GM23338 (cell line): ENCODE data around the gene WWOX.

Source experiments
- CREB1 ChIP-seq: fragments of 250-450 bp; sonication (Bioruptor Pico); IDR thresholded peaks from 2 replicates; pipeline ENCODE4 v1.5.0; 2020; ENCODE audit warnings: low read depth, mild to moderate bottlenecking, moderate library complexity
- EZH2 ChIP-seq: fragments of 200-600 bp; sonication (generic); IDR thresholded peaks from one replicate; pipeline ENCODE4 v1.8.0; 2017; ENCODE audit warnings: antibody characterized with exemption, mild to moderate bottlenecking, low read depth; ENCODE audit not compliant: unreplicated experiment
- EZH2phosphoT487 ChIP-seq: fragments of 200-600 bp; sonication (generic); IDR thresholded peaks from one replicate; pipeline ENCODE4 v1.8.1; 2018; ENCODE audit warnings: antibody characterized with exemption; ENCODE audit not compliant: unreplicated experiment
- JUNB ChIP-seq: IDR thresholded peaks from one replicate; pipeline ENCODE4 v1.6.1; 2016; ENCODE audit warnings: antibody characterized with exemption; ENCODE audit not compliant: unreplicated experiment
- NANOG ChIP-seq: IDR thresholded peaks from 2 replicates; pipeline ENCODE4 v1.6.1; 2016; ENCODE audit warnings: antibody characterized with exemption, borderline replicate concordance
- POLR2AphosphoS5 ChIP-seq: IDR thresholded peaks from 2 replicates; pipeline ENCODE4 v1.6.1; 2016; ENCODE audit warnings: antibody characterized with exemption, low read depth
- STAT1 ChIP-seq: IDR thresholded peaks from one replicate; pipeline ENCODE4 v1.6.1; 2016; ENCODE audit warnings: antibody characterized with exemption; ENCODE audit not compliant: unreplicated experiment
- ZNF114 ChIP-seq: fragments of 250-450 bp; sonication (Bioruptor Pico); IDR thresholded peaks from 2 replicates; pipeline ENCODE4 v1.5.0; 2020; ENCODE audit warnings: mild to moderate bottlenecking, moderate library complexity
- ZNF331 ChIP-seq: fragments of 250-450 bp; sonication (Bioruptor Pico); IDR thresholded peaks from 2 replicates; pipeline ENCODE4 v1.5.0; 2020; ENCODE audit warnings: low read depth, mild to moderate bottlenecking, moderate library complexity
- TF ChIP-seq, protein P1 (sequence below), 2 experiments: fragments of 200-600 bp in 1 of 2; sonication (generic) in 1 of 2; conservative IDR thresholded peaks; 2 replicates each; pipeline versions ENCODE4 v1.5.1 to v1.6.1; 2016 to 2017; ENCODE audit warnings: antibody characterized with exemption in 2 of 2, low read depth in 2 of 2, mild to moderate bottlenecking in 2 of 2, moderate library complexity in 1 of 2
- TF ChIP-seq, protein P2 (sequence below): IDR thresholded peaks from one replicate; pipeline ENCODE4 v1.6.1; 2018; ENCODE audit warnings: antibody characterized with exemption; ENCODE audit not compliant: unreplicated experiment
- TF ChIP-seq, protein P3 (sequence below): IDR thresholded peaks from 2 replicates; pipeline ENCODE4 v1.6.1; 2016; ENCODE audit warnings: antibody characterized with exemption
- TF ChIP-seq, protein P4 (sequence below): fragments of 250-450 bp; sonication (Bioruptor Pico); IDR thresholded peaks from 2 replicates; pipeline ENCODE4 v1.5.0; 2020; ENCODE audit warnings: mild to moderate bottlenecking, moderate library complexity

DNA sequence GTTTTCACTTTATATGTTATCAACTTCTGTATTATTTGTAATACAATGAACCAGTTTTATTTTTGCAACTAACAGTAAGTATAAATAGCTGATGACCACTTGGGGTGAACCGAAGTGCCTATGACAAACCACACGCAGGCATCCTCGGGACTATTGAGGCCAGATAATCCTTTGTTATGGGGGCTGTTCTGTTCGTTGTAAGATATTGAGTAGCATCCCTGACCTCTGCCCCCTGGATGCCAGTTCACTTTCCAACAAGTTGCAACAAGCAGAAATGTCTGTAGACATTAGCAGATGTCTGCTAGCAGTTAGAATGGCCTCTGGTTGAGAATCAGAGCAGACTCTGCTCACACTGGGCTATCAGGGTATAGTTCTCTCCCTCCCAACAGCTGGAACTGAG lies 277.0 kb downstream of the WWOX start:
- TF ChIP-seq, protein P1, sequence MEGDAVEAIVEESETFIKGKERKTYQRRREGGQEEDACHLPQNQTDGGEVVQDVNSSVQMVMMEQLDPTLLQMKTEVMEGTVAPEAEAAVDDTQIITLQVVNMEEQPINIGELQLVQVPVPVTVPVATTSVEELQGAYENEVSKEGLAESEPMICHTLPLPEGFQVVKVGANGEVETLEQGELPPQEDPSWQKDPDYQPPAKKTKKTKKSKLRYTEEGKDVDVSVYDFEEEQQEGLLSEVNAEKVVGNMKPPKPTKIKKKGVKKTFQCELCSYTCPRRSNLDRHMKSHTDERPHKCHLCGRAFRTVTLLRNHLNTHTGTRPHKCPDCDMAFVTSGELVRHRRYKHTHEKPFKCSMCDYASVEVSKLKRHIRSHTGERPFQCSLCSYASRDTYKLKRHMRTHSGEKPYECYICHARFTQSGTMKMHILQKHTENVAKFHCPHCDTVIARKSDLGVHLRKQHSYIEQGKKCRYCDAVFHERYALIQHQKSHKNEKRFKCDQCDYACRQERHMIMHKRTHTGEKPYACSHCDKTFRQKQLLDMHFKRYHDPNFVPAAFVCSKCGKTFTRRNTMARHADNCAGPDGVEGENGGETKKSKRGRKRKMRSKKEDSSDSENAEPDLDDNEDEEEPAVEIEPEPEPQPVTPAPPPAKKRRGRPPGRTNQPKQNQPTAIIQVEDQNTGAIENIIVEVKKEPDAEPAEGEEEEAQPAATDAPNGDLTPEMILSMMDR (conservative IDR thresholded peaks at IDR 0.05; ENCODE audit: low read depth in 2 of 2) = no peak
- TF ChIP-seq, protein P2, sequence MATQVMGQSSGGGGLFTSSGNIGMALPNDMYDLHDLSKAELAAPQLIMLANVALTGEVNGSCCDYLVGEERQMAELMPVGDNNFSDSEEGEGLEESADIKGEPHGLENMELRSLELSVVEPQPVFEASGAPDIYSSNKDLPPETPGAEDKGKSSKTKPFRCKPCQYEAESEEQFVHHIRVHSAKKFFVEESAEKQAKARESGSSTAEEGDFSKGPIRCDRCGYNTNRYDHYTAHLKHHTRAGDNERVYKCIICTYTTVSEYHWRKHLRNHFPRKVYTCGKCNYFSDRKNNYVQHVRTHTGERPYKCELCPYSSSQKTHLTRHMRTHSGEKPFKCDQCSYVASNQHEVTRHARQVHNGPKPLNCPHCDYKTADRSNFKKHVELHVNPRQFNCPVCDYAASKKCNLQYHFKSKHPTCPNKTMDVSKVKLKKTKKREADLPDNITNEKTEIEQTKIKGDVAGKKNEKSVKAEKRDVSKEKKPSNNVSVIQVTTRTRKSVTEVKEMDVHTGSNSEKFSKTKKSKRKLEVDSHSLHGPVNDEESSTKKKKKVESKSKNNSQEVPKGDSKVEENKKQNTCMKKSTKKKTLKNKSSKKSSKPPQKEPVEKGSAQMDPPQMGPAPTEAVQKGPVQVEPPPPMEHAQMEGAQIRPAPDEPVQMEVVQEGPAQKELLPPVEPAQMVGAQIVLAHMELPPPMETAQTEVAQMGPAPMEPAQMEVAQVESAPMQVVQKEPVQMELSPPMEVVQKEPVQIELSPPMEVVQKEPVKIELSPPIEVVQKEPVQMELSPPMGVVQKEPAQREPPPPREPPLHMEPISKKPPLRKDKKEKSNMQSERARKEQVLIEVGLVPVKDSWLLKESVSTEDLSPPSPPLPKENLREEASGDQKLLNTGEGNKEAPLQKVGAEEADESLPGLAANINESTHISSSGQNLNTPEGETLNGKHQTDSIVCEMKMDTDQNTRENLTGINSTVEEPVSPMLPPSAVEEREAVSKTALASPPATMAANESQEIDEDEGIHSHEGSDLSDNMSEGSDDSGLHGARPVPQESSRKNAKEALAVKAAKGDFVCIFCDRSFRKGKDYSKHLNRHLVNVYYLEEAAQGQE = no peak
- no peak for TF ChIP-seq POLR2AphosphoS5
- TF ChIP-seq EZH2 = no peak
- TF ChIP-seq EZH2phosphoT487 = no peak
- no peak for TF ChIP-seq CREB1 (CRISPR knock-in tag)
- no peak for TF ChIP-seq JUNB
- TF ChIP-seq, protein P3, sequence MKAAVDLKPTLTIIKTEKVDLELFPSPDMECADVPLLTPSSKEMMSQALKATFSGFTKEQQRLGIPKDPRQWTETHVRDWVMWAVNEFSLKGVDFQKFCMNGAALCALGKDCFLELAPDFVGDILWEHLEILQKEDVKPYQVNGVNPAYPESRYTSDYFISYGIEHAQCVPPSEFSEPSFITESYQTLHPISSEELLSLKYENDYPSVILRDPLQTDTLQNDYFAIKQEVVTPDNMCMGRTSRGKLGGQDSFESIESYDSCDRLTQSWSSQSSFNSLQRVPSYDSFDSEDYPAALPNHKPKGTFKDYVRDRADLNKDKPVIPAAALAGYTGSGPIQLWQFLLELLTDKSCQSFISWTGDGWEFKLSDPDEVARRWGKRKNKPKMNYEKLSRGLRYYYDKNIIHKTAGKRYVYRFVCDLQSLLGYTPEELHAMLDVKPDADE = no peak
- no peak for TF ChIP-seq ZNF331 (CRISPR knock-in tag)
- TF ChIP-seq, protein P4, sequence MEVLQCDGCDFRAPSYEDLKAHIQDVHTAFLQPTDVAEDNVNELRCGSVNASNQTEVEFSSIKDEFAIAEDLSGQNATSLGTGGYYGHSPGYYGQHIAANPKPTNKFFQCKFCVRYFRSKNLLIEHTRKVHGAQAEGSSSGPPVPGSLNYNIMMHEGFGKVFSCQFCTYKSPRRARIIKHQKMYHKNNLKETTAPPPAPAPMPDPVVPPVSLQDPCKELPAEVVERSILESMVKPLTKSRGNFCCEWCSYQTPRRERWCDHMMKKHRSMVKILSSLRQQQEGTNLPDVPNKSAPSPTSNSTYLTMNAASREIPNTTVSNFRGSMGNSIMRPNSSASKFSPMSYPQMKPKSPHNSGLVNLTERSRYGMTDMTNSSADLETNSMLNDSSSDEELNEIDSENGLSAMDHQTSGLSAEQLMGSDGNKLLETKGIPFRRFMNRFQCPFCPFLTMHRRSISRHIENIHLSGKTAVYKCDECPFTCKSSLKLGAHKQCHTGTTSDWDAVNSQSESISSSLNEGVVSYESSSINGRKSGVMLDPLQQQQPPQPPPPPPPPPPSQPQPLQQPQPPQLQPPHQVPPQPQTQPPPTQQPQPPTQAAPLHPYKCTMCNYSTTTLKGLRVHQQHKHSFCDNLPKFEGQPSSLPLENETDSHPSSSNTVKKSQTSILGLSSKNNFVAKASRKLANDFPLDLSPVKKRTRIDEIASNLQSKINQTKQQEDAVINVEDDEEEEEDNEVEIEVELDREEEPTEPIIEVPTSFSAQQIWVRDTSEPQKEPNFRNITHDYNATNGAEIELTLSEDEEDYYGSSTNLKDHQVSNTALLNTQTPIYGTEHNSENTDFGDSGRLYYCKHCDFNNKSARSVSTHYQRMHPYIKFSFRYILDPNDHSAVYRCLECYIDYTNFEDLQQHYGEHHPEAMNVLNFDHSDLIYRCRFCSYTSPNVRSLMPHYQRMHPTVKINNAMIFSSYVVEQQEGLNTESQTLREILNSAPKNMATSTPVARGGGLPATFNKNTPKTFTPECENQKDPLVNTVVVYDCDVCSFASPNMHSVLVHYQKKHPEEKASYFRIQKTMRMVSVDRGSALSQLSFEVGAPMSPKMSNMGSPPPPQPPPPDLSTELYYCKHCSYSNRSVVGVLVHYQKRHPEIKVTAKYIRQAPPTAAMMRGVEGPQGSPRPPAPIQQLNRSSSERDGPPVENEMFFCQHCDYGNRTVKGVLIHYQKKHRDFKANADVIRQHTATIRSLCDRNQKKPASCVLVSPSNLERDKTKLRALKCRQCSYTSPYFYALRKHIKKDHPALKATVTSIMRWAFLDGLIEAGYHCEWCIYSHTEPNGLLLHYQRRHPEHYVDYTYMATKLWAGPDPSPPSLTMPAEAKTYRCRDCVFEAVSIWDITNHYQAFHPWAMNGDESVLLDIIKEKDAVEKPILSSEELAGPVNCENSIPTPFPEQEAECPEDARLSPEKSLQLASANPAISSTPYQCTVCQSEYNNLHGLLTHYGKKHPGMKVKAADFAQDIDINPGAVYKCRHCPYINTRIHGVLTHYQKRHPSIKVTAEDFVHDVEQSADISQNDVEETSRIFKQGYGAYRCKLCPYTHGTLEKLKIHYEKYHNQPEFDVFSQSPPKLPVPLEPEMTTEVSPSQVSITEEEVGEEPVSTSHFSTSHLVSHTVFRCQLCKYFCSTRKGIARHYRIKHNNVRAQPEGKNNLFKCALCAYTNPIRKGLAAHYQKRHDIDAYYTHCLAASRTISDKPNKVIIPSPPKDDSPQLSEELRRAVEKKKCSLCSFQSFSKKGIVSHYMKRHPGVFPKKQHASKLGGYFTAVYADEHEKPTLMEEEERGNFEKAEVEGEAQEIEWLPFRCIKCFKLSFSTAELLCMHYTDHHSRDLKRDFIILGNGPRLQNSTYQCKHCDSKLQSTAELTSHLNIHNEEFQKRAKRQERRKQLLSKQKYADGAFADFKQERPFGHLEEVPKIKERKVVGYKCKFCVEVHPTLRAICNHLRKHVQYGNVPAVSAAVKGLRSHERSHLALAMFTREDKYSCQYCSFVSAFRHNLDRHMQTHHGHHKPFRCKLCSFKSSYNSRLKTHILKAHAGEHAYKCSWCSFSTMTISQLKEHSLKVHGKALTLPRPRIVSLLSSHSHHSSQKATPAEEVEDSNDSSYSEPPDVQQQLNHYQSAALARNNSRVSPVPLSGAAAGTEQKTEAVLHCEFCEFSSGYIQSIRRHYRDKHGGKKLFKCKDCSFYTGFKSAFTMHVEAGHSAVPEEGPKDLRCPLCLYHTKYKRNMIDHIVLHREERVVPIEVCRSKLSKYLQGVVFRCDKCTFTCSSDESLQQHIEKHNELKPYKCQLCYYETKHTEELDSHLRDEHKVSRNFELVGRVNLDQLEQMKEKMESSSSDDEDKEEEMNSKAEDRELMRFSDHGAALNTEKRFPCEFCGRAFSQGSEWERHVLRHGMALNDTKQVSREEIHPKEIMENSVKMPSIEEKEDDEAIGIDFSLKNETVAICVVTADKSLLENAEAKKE (CRISPR knock-in tag) = no peak
- TF ChIP-seq NANOG = no peak
- no peak for TF ChIP-seq STAT1
- no peak for TF ChIP-seq ZNF114 (CRISPR knock-in tag)
